OCI-LY1 (cell line): Measurements from ENCODE around the gene AKAP9.
"Not testable (repeated sequence)": the region's sequence is repeated elsewhere in the genome, so short reads cannot be mapped to it uniquely, and the experiment has no call there.

Experiments used
- H2AFZ ChIP-seq: fragments of 200-600 bp; sonication (generic), shearing (Covaris generic); 2 replicates; pipeline ENCODE4 v1.6.0; 2014; ENCODE audit warnings: antibody characterized with exemption, mild to moderate bottlenecking, low read length
- H3F3A ChIP-seq: fragments of 200-600 bp; sonication (generic), shearing (Covaris generic); 2 replicates; pipeline ENCODE4 v1.6.0; 2014; ENCODE audit warnings: mild to moderate bottlenecking, antibody characterized with exemption, low read length, moderate library complexity; ENCODE audit not compliant: insufficient read depth
- H3K27ac ChIP-seq: fragments of 200-600 bp; sonication (generic); 2 replicates; pipeline ENCODE4 v1.5.1; 2014; ENCODE audit warnings: low read length, mixed run types, mild to moderate bottlenecking, low read depth; ENCODE audit not compliant: poor library complexity, severe bottlenecking
- H3K27me3 ChIP-seq: fragments of 200-600 bp; sonication (generic); 2 replicates; pipeline ENCODE4 v1.6.0; 2014; ENCODE audit warnings: antibody characterized with exemption, mild to moderate bottlenecking, low read length, moderate library complexity; ENCODE audit not compliant: insufficient read depth
- H3K36me3 ChIP-seq: fragments of 200-600 bp; sonication (generic); 2 replicates; pipeline ENCODE4 v1.6.1; 2014; ENCODE audit warnings: mild to moderate bottlenecking, antibody characterized with exemption, low read length, moderate library complexity, mixed read lengths; ENCODE audit not compliant: insufficient read depth
- H3K4me1 ChIP-seq: fragments of 200-600 bp; sonication (generic); 2 replicates; pipeline ENCODE4 v1.5.1; 2014; ENCODE audit warnings: mild to moderate bottlenecking, low read length, moderate library complexity; ENCODE audit not compliant: insufficient read depth, severe bottlenecking
- H3K4me2 ChIP-seq: fragments of 200-600 bp; sonication (generic), shearing (Covaris generic); 2 replicates; pipeline ENCODE4 v1.6.1; 2014; ENCODE audit warnings: low read length
- H3K4me3 ChIP-seq: fragments of 200-600 bp; sonication (generic); 2 replicates; pipeline ENCODE4 v1.5.1; 2014; ENCODE audit warnings: low read length, low read depth, mild to moderate bottlenecking, mixed read lengths; ENCODE audit not compliant: poor library complexity, severe bottlenecking
- H3K79me2 ChIP-seq: fragments of 200-600 bp; shearing (Covaris generic); 2 replicates; pipeline ENCODE4 v1.6.1; 2016; ENCODE audit warnings: mixed run types, low read length, mixed read lengths; ENCODE audit not compliant: insufficient read depth
- H3K9ac ChIP-seq: fragments of 200-600 bp; sonication (generic), shearing (Covaris generic); 2 replicates; pipeline ENCODE4 v1.6.1; 2014; ENCODE audit warnings: mild to moderate bottlenecking, low read length, mixed read lengths
- H3K9me2 ChIP-seq: fragments of 200-600 bp; sonication (generic), shearing (Covaris generic); 2 replicates; pipeline ENCODE4 v1.6.1; 2014; ENCODE audit warnings: low read depth, mild to moderate bottlenecking, low read length, mixed read lengths
- H3K9me3 ChIP-seq: fragments of 200-600 bp; shearing (Covaris generic); 2 replicates; pipeline ENCODE4 v1.6.1; 2014; ENCODE audit warnings: low read length, mixed read lengths
- H4K20me1 ChIP-seq: fragments of 200-600 bp; sonication (generic), shearing (Covaris generic); 2 replicates; pipeline ENCODE4 v1.6.0; 2016; ENCODE audit warnings: mild to moderate bottlenecking, low read length; ENCODE audit not compliant: insufficient read depth
- EZH2 ChIP-seq: fragments of 200-600 bp; sonication (generic), shearing (Covaris generic); IDR thresholded peaks from 2 replicates; pipeline ENCODE4 v1.8.0; 2017; ENCODE audit warnings: borderline replicate concordance, mixed run types, mild to moderate bottlenecking, antibody characterized with exemption, low read length, moderate library complexity, mixed read lengths
- TF ChIP-seq, protein P1 (sequence below): fragments of 200-600 bp; sonication (generic), shearing (Covaris generic); IDR thresholded peaks from 2 replicates; pipeline ENCODE4 v1.5.1; 2017; ENCODE audit warnings: mild to moderate bottlenecking, antibody characterized with exemption, low read length, moderate library complexity, mixed read lengths

AKAP9 gene

DNA sequence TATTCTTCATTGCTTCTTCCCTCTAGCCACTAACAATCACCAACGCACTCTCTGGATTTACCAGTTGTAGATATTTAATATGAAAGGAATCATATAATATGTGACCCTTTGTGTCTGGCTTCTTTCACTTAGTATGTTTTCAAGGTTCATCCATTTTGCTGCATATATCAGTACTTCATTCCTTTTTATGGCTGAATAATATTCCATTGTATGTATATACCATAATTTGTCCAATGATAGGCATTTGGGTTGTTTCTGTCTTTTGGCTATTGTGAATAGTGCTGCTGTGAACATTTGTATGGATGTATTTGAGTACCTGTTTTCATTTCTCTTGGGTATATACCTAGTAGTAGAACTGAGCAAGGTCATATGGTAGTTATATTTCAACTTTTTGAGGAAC, 7.3 kb downstream of the AKAP9 start:
- H3F3A ChIP-seq = peaks cover 10% of the 10 kb centered on the region; the same call in 1 of the 2 replicates
- H3K9me2 ChIP-seq = no peaks in the 10 kb centered on the region
- H3K9me3 ChIP-seq = no peaks in the 10 kb centered on the region
- H3K9ac ChIP-seq = no peak overlapping the region
- H4K20me1 ChIP-seq = no peaks in the 10 kb centered on the region
- TF ChIP-seq, protein P1, sequence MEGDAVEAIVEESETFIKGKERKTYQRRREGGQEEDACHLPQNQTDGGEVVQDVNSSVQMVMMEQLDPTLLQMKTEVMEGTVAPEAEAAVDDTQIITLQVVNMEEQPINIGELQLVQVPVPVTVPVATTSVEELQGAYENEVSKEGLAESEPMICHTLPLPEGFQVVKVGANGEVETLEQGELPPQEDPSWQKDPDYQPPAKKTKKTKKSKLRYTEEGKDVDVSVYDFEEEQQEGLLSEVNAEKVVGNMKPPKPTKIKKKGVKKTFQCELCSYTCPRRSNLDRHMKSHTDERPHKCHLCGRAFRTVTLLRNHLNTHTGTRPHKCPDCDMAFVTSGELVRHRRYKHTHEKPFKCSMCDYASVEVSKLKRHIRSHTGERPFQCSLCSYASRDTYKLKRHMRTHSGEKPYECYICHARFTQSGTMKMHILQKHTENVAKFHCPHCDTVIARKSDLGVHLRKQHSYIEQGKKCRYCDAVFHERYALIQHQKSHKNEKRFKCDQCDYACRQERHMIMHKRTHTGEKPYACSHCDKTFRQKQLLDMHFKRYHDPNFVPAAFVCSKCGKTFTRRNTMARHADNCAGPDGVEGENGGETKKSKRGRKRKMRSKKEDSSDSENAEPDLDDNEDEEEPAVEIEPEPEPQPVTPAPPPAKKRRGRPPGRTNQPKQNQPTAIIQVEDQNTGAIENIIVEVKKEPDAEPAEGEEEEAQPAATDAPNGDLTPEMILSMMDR = no peak
- TF ChIP-seq EZH2 = no peak
- H3K79me2 ChIP-seq = peaks cover 81% of the 10 kb centered on the region
- H3K4me2 ChIP-seq = no peak overlapping the region
- H3K27me3 ChIP-seq = no peaks in the 10 kb centered on the region
- no peak overlapping the region for H2AFZ ChIP-seq
- H3K4me3 ChIP-seq = no peak overlapping the region
- peaks cover 40% of the 10 kb centered on the region for H3K4me1 ChIP-seq
- no peak overlapping the region for H3K27ac ChIP-seq
- H3K36me3 ChIP-seq = 0 out of 2 replicates have a peak, but pooled peaks cover 3% of the 10 kb centered on the region

DNA sequence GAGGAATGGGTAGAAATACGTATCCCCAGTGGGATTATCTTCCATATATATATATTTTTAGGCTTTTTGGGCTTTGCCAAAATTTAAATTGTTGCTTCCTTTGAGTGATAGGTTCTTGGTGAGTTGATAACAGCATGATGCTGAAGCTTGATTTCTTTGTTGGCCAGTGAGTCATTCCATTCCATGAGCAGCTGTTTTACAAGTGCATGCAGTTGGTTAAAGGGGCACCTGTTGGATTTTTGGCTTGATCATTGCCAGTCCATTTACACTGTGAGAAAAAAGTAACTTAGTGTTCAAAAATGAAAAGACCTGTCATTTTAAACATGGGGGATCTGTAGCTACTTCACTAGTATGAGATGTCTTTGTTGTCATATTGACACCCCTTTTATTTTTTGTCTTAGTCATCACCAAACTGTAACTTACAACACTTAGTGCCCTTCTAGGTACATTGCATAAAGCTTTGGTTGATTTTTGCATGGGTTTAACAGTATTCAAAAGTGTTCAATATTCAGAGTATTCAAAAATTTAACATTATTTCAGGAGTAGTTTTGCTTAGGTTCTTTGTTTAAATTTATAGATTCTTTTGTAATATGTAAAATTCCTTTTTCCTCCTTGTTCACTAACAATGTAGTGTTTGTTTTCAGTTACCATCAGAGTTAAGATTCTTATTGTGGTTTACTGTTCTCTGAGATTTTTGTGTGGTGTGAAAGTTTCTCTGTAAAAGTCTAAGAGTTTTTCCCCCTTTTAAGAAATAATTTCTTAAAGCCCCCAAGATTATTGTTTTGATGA, 8.8 kb downstream of the AKAP9 start:
- H3K9me3 ChIP-seq = no peaks in the 10 kb centered on the region
- H2AFZ ChIP-seq = no peak overlapping the region
- H3K79me2 ChIP-seq = peaks cover 82% of the 10 kb centered on the region
- H3K9me2 ChIP-seq = no peaks in the 10 kb centered on the region
- peaks cover 33% of the 10 kb centered on the region for H3K4me1 ChIP-seq
- peak overlapping the region; percentile 22 for H3K27ac ChIP-seq
- peak overlapping the region; percentile 1; the same call in 1 of the 2 replicates for H3K9ac ChIP-seq
- TF ChIP-seq, protein P1 = no peak
- no peak for TF ChIP-seq EZH2
- H3K27me3 ChIP-seq = no peaks in the 10 kb centered on the region
- peak overlapping the region; percentile 9 for H3K4me2 ChIP-seq
- peaks cover 10% of the 10 kb centered on the region; the same call in 1 of the 2 replicates for H3F3A ChIP-seq
- H4K20me1 ChIP-seq = no peaks in the 10 kb centered on the region
- H3K4me3 ChIP-seq = no peak overlapping the region
- 0 out of 2 replicates have a peak, but pooled peaks cover 3% of the 10 kb centered on the region for H3K36me3 ChIP-seq

DNA sequence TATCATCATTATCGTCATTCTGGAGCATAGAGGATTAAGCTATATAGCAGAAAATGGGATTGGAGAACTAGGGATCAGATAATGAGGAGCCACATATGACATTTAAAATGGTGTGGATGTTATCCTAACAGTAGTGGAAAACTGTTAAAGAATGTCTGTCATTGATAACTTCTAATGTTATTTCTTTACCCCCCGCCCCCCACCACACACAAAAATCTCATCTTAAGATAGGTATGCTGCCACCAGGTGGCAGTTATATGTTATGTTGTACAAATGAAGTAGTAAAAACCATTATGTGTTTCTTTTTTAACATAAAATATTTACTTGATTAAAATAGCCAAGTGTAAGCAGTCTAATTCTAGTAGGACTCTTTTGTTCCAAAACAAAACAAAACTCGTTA, 13.0 kb downstream of the AKAP9 start:
- Histone ChIP-seq H3K4me3 (no peak overlapping the region), H3K9me3 (no peaks in the 10 kb centered on the region), H3K4me1 (peaks cover 15% of the 10 kb centered on the region), H3K79me2 (peaks cover 67% of the 10 kb centered on the region), H2AFZ (no peak overlapping the region), H3K4me2 (no peak overlapping the region), H3K36me3 (0 out of 2 replicates have a peak, but pooled peaks cover 4% of the 10 kb centered on the region), H4K20me1 (no peaks in the 10 kb centered on the region), H3K9me2 (no peaks in the 10 kb centered on the region), H3F3A (no peaks in the 10 kb centered on the region), H3K9ac (no peak overlapping the region), H3K27ac (no peak overlapping the region), H3K27me3 (no peaks in the 10 kb centered on the region)
- TF ChIP-seq, protein P1 = peak; percentile 51
- TF ChIP-seq EZH2 = no peak

DNA sequence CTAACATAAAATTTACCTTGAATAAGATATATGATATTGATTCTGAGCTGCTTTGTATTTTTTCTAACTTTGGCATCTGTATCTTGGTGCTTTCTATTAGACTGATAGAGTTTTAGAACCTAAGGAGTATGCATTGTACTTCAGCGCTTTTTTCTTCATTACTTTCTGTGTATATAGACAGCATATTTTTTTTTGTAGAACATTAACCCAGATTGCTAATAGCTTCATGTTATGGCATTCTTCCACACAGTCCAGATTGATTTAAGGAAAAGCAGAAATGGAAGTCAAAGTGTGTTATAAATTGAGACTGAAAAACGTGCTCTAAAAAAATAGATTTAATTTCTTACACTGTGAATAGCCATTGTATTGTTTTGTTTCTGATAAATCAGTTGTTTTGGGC, 15.8 kb downstream of the AKAP9 start:
- H3K36me3 ChIP-seq, H2AFZ ChIP-seq, H3K4me1 ChIP-seq, H3K4me3 ChIP-seq, H3K27ac ChIP-seq, H3K27me3 ChIP-seq, H3F3A ChIP-seq, H3K9me2 ChIP-seq, H3K4me2 ChIP-seq, H3K9ac ChIP-seq, H3K9me3 ChIP-seq, H4K20me1 ChIP-seq: not testable (repeated sequence)
- H3K79me2 ChIP-seq = peaks cover 70% of the 10 kb centered on the region
